ENCODE measurements around the gene BMP8B.

GRCh38 chr1:39825432-39825941, 36.8 kb upstream of the BMP8B start:
- TF ChIP-seq CTCF (IDR thresholded peaks at IDR 0.05) = no peak
- no peak for TF ChIP-seq POLR2A (IDR thresholded peaks at IDR 0.05)

Data from heart left ventricle (tissue), 13 donors.